Neural cell (in vitro differentiated cells): ENCODE results near the gene HDAC4. TPM values are rescaled to one million over a fixed set of nuclear protein-coding genes. Genes with fewer than 3 reads are reported as not detected.

Source experiments
- H2AFZ ChIP-seq: fragments of 200-600, 300-800 bp; sonication (generic), shearing (Covaris generic); 2 replicates; pipeline ENCODE4 v1.6.0; 2014; ENCODE audit warnings: low read depth, mild to moderate bottlenecking, antibody characterized with exemption, low read length, moderate library complexity
- H3F3A ChIP-seq: fragments of 200-600 bp; shearing (Covaris generic); 2 replicates; pipeline ENCODE4 v1.6.1; 2016; ENCODE audit warnings: mild to moderate bottlenecking, moderate library complexity, mixed read lengths, antibody characterized with exemption, low read length; ENCODE audit not compliant: insufficient read depth, poor library complexity, severe bottlenecking
- H3K27ac ChIP-seq: fragments of 200-600, 300-800 bp; sonication (generic), shearing (Covaris generic); 2 replicates; pipeline ENCODE4 v1.5.1; 2014; ENCODE audit warnings: mild to moderate bottlenecking, low read length, moderate library complexity
- H3K27me3 ChIP-seq: fragments of 300-800, 200-600 bp; sonication (generic), shearing (Covaris generic); 2 replicates; pipeline ENCODE4 v1.6.0; 2014; ENCODE audit warnings: mild to moderate bottlenecking, low read depth, low read length, moderate library complexity; ENCODE audit not compliant: insufficient read depth
- H3K36me3 ChIP-seq: fragments of 300-800, 200-600 bp; sonication (generic), shearing (Covaris generic); 2 replicates; pipeline ENCODE4 v1.5.1; 2014; ENCODE audit warnings: mild to moderate bottlenecking, antibody characterized with exemption, low read length, moderate library complexity; ENCODE audit not compliant: insufficient read depth
- H3K4me2 ChIP-seq: fragments of 300-800, 200-600 bp; sonication (generic), shearing (Covaris generic); 2 replicates; pipeline ENCODE4 v1.6.0; 2014; ENCODE audit warnings: mild to moderate bottlenecking, low read length
- H3K4me3 ChIP-seq: fragments of 300-800, 200-600 bp; sonication (generic), shearing (Covaris generic); 2 replicates; pipeline ENCODE4 v1.5.1; 2014; ENCODE audit warnings: mild to moderate bottlenecking, low read length, moderate library complexity
- H3K79me2 ChIP-seq: fragments of 200-600 bp; shearing (Covaris generic); replicated peaks from 2 replicates; pipeline ENCODE4 v1.6.0; 2014; ENCODE audit warnings: mild to moderate bottlenecking, low read length, moderate library complexity; ENCODE audit not compliant: insufficient read depth
- H3K9ac ChIP-seq: fragments of 300-800, 200-600 bp; sonication (generic), shearing (Covaris generic); 2 replicates; pipeline ENCODE4 v1.6.1; 2016; ENCODE audit warnings: mild to moderate bottlenecking, low read length, mixed read lengths
- H3K9me2 ChIP-seq: fragments of 200-600 bp; shearing (Covaris generic); 2 replicates; pipeline ENCODE4 v1.6.1; 2016; ENCODE audit warnings: mild to moderate bottlenecking, low read length, mixed read lengths; ENCODE audit not compliant: insufficient read depth
- H3K9me3 ChIP-seq: fragments of 200-600, 300-800 bp; sonication (generic), shearing (Covaris generic); 2 replicates; pipeline ENCODE4 v1.6.1; 2016; ENCODE audit warnings: mild to moderate bottlenecking, mixed run types, low read length, moderate library complexity, mixed read lengths
- H4K20me1 ChIP-seq: fragments of 200-600 bp; shearing (Covaris generic); 2 replicates; pipeline ENCODE4 v1.6.1; 2016; ENCODE audit warnings: mild to moderate bottlenecking, mixed run types; ENCODE audit not compliant: insufficient read depth
- CTCF ChIP-seq: fragments of 450-650 bp; IDR thresholded peaks from 2 replicates; pipeline ENCODE4 v1.5.1; 2014; ENCODE audit warnings: antibody characterized with exemption, mild to moderate bottlenecking, moderate library complexity; ENCODE audit not compliant: poor library complexity, severe bottlenecking
- EP300 ChIP-seq: fragments of 450-650 bp; conservative IDR thresholded peaks from 2 replicates; pipeline ENCODE4 v1.6.1; 2014; ENCODE audit warnings: antibody characterized with exemption, mild to moderate bottlenecking, moderate library complexity; ENCODE audit not compliant: poor library complexity, severe bottlenecking
- EZH2 ChIP-seq: fragments of 200-600, 300-800 bp; shearing (Covaris generic), sonication (generic); IDR thresholded peaks from 2 replicates; pipeline ENCODE4 v1.6.1; 2014; ENCODE audit warnings: antibody characterized with exemption, low read length, borderline replicate concordance, mild to moderate bottlenecking; ENCODE audit not compliant: insufficient read depth, poor library complexity, severe bottlenecking
- MXI1 ChIP-seq: fragments of 450-650 bp; conservative IDR thresholded peaks from 2 replicates; pipeline ENCODE4 v1.6.1; 2014; ENCODE audit warnings: antibody characterized with exemption, mild to moderate bottlenecking; ENCODE audit not compliant: poor library complexity, severe bottlenecking
- POLR2AphosphoS5 ChIP-seq: IDR thresholded peaks from 2 replicates; pipeline ENCODE4 v1.6.1; 2012
- RAD21 ChIP-seq: fragments of 450-650 bp; conservative IDR thresholded peaks from 2 replicates; pipeline ENCODE4 v1.6.1; 2014; ENCODE audit warnings: antibody characterized with exemption, mild to moderate bottlenecking, moderate library complexity
- SMC3 ChIP-seq: fragments of 450-650 bp; conservative IDR thresholded peaks from 2 replicates; pipeline ENCODE4 v1.6.1; 2014; ENCODE audit warnings: antibody characterized with exemption, mild to moderate bottlenecking, moderate library complexity; ENCODE audit not compliant: poor library complexity
- TAF1 ChIP-seq: IDR thresholded peaks from 2 replicates; pipeline ENCODE4 v1.6.1; 2012; ENCODE audit warnings: low read depth
- polyA plus RNA-seq: library from polyadenylated mRNA; depleted of rRNA; stranded (reverse); fragments of >200 nt; gene quantifications from 2 replicates; pipeline ENCODE4 v1.2.3, GENCODE V29; 2014
- TF ChIP-seq, protein P1 (sequence below): IDR thresholded peaks from 2 replicates; pipeline ENCODE4 v1.6.1; 2012; ENCODE audit warnings: borderline replicate concordance

HDAC4 gene
- polyA plus RNA-seq, 1 donor from 2014 or later, result 3.4 TPM

DNA sequence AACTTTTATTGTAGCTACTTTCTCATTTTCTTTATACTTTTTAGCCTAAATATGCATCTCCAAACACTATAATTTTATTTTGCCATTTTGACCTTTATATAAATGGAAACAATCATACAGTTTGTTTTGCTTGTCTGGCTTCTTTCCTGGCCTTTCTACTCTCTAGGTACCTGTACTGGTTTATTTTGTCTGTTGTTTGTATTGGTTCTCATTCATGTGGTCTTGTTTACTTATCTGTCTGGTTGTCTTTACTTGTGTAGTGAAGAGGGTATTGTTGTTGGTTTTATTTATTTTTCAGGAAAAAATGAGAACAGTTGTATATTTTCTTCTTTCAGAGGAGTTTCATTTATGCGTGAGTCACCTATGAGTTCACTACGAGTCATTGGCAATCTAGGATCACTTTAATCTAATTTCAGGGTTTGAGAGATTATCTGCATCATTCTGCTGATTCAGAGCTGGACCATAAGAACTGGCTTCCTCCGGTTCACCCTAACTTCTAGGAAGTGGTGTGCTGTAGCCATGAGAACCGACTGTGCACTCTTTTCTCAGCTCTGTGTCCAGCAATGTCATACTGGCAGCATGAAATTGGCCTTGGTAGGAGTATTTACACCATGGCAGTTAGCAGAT lies 33.1 kb upstream of the HDAC4 start:
- Histone ChIP-seq H3K9me2 (no peaks in the 10 kb centered on the region), H3K27ac (no peak overlapping the region), H3K79me2 (no peaks in the 10 kb centered on the region), H3K9me3 (no peaks in the 10 kb centered on the region), H3K4me2 (no peak overlapping the region), H3K4me3 (no peak overlapping the region), H3K27me3 (no peaks in the 10 kb centered on the region), H4K20me1 (no peaks in the 10 kb centered on the region), H3F3A (no peaks in the 10 kb centered on the region), H3K9ac (no peak overlapping the region), H2AFZ (no peak overlapping the region), H3K36me3 (no peaks in the 10 kb centered on the region)
- TF ChIP-seq POLR2AphosphoS5 (no peak), CTCF (no peak), SMC3 (no peak), MXI1 (no peak), EZH2 (no peak), EP300 (no peak), TAF1 (no peak), RAD21 (no peak)
- TF ChIP-seq, protein P1, sequence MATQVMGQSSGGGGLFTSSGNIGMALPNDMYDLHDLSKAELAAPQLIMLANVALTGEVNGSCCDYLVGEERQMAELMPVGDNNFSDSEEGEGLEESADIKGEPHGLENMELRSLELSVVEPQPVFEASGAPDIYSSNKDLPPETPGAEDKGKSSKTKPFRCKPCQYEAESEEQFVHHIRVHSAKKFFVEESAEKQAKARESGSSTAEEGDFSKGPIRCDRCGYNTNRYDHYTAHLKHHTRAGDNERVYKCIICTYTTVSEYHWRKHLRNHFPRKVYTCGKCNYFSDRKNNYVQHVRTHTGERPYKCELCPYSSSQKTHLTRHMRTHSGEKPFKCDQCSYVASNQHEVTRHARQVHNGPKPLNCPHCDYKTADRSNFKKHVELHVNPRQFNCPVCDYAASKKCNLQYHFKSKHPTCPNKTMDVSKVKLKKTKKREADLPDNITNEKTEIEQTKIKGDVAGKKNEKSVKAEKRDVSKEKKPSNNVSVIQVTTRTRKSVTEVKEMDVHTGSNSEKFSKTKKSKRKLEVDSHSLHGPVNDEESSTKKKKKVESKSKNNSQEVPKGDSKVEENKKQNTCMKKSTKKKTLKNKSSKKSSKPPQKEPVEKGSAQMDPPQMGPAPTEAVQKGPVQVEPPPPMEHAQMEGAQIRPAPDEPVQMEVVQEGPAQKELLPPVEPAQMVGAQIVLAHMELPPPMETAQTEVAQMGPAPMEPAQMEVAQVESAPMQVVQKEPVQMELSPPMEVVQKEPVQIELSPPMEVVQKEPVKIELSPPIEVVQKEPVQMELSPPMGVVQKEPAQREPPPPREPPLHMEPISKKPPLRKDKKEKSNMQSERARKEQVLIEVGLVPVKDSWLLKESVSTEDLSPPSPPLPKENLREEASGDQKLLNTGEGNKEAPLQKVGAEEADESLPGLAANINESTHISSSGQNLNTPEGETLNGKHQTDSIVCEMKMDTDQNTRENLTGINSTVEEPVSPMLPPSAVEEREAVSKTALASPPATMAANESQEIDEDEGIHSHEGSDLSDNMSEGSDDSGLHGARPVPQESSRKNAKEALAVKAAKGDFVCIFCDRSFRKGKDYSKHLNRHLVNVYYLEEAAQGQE, result no peak

- no peaks in the 10 kb centered on the region for H3K27me3 ChIP-seq
- H3K27ac ChIP-seq, result no peak overlapping the region
- no peak overlapping the region for H3K4me3 ChIP-seq
- H3K36me3 ChIP-seq, result no peaks in the 10 kb centered on the region
- TF ChIP-seq EP300 (no peak), CTCF (no peak), MXI1 (no peak), TAF1 (no peak), POLR2AphosphoS5 (no peak), SMC3 (no peak), RAD21 (no peak), EZH2 (no peak)
- TF ChIP-seq, protein P1, result no peak
- no peaks in the 10 kb centered on the region for H3F3A ChIP-seq
- no peaks in the 10 kb centered on the region for H3K79me2 ChIP-seq
- no peaks in the 10 kb centered on the region for H4K20me1 ChIP-seq
- H3K9ac ChIP-seq, result no peak overlapping the region
- no peak overlapping the region for H3K4me2 ChIP-seq
- H3K9me3 ChIP-seq, result no peaks in the 10 kb centered on the region
- no peaks in the 10 kb centered on the region for H3K9me2 ChIP-seq
- no peak overlapping the region for H2AFZ ChIP-seq
Measured at GRCh38 chr2:239432174-239432573, 31.4 kb upstream of the HDAC4 start.
